Measurements from ENCODE around the gene ARHGEF40. TPM values are rescaled to one million over a fixed set of nuclear protein-coding genes. Genes with fewer than 3 reads are reported as not detected.

ARHGEF40 gene
- total RNA-seq, 1 donor from 2014 or later = 4.1 TPM

- DNase-seq (ENCODE audit: low read depth, low spot score) = no peak
Measured at GRCh38 chr14:21096978-21097635, 27.0 kb downstream of the ARHGEF40 start.

GRCh38 chr14:21097636-21098075 lies 27.6 kb downstream of the ARHGEF40 start:
- no peak for DNase-seq (ENCODE audit: low read depth, low spot score)

- DNase-seq (ENCODE audit: low read depth, low spot score) = no peak
Measured at GRCh38 chr14:21098076-21098891, 28.2 kb downstream of the ARHGEF40 start, which contains the start of gene ZNF219. ZNF219 (minus strand) TSS chr14:21098655; CDS start chr14:21093591, 5,064 bp downstream.

- DNase-seq (ENCODE audit: low read depth, low spot score) = no peak
Measured at GRCh38 chr14:21098892-21099595, 28.9 kb downstream of the ARHGEF40 start.

GRCh38 chr14:21099596-21099985 lies 29.5 kb downstream of the ARHGEF40 start:
- DNase-seq (ENCODE audit: low read depth, low spot score) = no peak

GRCh38 chr14:21100931-21101330 lies 30.8 kb downstream of the ARHGEF40 start, which contains the start of gene TMEM253:
TMEM253 (plus strand) TSS chr14:21101066; CDS start chr14:21101344, 278 bp downstream.
- no peak for DNase-seq (ENCODE audit: low read depth, low spot score)

GRCh38 chr14:21101802-21102413 lies 31.8 kb downstream of the ARHGEF40 start:
- DNase-seq (ENCODE audit: low read depth, low spot score) = no peak

- DNase-seq (ENCODE audit: low read depth, low spot score) = no peak
Measured at GRCh38 chr14:21102521-21103410, 32.7 kb downstream of the ARHGEF40 start.

GRCh38 chr14:21103411-21103709 lies 33.3 kb downstream of the ARHGEF40 start:
- no peak for DNase-seq (ENCODE audit: low read depth, low spot score)

- DNase-seq (ENCODE audit: low read depth, low spot score) = peak; percentile 88
Measured at GRCh38 chr14:21103710-21104447, 33.8 kb downstream of the ARHGEF40 start.

GRCh38 chr14:21104448-21105060 lies 34.5 kb downstream of the ARHGEF40 start:
- DNase-seq (ENCODE audit: low read depth, low spot score) = peak; percentile 33

- DNase-seq (ENCODE audit: low read depth, low spot score) = no peak
Measured at GRCh38 chr14:21105095-21105494, 35.0 kb downstream of the ARHGEF40 start.

- no peak for DNase-seq (ENCODE audit: low read depth, low spot score)
Measured at GRCh38 chr14:21106176-21106497, 36.0 kb downstream of the ARHGEF40 start.

GRCh38 chr14:21106498-21107282 lies 36.6 kb downstream of the ARHGEF40 start:
- DNase-seq (ENCODE audit: low read depth, low spot score) = no peak

GRCh38 chr14:21107283-21107800 lies 37.2 kb downstream of the ARHGEF40 start:
- DNase-seq (ENCODE audit: low read depth, low spot score) = no peak

- no peak for DNase-seq (ENCODE audit: low read depth, low spot score)
Measured at GRCh38 chr14:21108791-21109190, 38.7 kb downstream of the ARHGEF40 start.

GRCh38 chr14:21109377-21110138 lies 39.5 kb downstream of the ARHGEF40 start:
- DNase-seq (ENCODE audit: low read depth, low spot score) = no peak

GRCh38 chr14:21112255-21112654 lies 42.2 kb downstream of the ARHGEF40 start:
- no peak for DNase-seq (ENCODE audit: low read depth, low spot score)
